Activated naive CD4-positive, alpha-beta T cell treated with anti-CD3 and anti-CD28 coated beads, Interleukin-2, amount 50 U/mL, for 72 hours (primary cell): ENCODE results near the gene CDH12. TPM values are rescaled to one million over a fixed set of nuclear protein-coding genes. Genes with fewer than 3 reads are reported as not detected.
"Not testable (repeated sequence)": the region's sequence is repeated elsewhere in the genome, so short reads cannot be mapped to it uniquely, and the experiment has no call there.

Source experiments
- ATAC-seq, 2 donors: fragments of 150-1000 bp; cut with Tn5 transposase; 2 replicates each; pipeline ENCODE4 v1.10.0; 2021; ENCODE audit warnings: mild to moderate bottlenecking in 2 of 2, moderate library complexity in 2 of 2
- DNase-seq, 2 donors: peaks; one replicate each; pipeline ENCODE4 v3.0.0; 2021 to 2022; ENCODE audit warnings: low spot score in 2 of 2
- H3K27ac Mint-ChIP-seq, 2 donors: one replicate each; pipeline ENCODE4 v1.8.0; 2022; ENCODE audit warnings: mild to moderate bottlenecking in 2 of 2, mixed read lengths in 2 of 2
- H3K36me3 Mint-ChIP-seq, 2 donors: one replicate each; pipeline ENCODE4 v1.8.0; 2022; ENCODE audit warnings: mixed read lengths in 2 of 2
- H3K9me3 Mint-ChIP-seq, 2 donors: one replicate each; pipeline ENCODE4 v1.8.0; 2022; ENCODE audit warnings: mixed read lengths in 2 of 2
- total RNA-seq, 2 donors: library from RNA; stranded (reverse); gene quantifications; one replicate each; pipeline ENCODE4 v1.2.3, GENCODE V29; 2022

CDH12 gene
- total RNA-seq, 2 donors from 2014 or later, result not detected

DNA sequence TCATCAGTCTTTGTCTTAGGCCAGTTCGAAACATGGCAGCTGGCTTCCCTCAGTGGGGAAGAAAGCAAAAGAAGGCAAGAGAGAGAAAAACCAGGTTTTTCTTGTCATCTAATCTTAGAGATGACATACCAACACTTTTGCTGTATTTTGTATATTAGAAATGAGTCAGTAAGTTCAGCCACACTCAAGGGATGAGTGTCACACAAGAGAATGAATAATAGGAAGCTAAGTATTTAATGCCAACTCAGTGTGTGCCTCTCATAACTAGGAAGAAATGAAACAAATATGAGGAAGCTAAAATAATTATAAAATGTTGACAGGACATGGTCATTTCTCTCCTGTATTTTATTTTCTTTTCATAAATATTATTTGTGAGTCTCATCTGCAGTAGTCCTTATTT, 65.3 kb downstream of the CDH12 start:
- Mint-ChIP-seq H3K9me3 (peaks cover 9 to 14% of the 10 kb centered on the region in 2 donors), H3K27ac (no peak overlapping the region), H3K36me3 (no peaks in the 10 kb centered on the region)
- DNase-seq, result no peak
- no peak for ATAC-seq

DNA sequence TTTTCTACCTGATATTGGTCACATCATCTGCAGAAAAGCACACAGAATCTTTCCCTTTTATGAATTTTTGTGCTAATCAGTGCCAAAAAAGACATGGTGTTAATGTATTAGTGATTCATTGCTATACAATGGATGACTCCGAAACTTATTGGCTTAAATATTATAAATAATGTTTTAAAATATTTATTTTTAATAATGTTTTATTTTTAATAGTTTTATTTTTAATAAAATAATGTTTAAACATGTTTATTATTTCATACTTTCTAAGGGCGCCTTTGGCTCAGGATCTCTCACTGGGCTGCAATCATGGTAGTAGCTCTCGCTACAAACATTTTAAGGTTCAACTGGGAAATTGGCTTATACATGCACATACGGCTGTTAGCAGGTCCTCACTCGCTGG, 65.7 kb downstream of the CDH12 start:
- Mint-ChIP-seq H3K36me3 (no peaks in the 10 kb centered on the region), H3K9me3 (peaks cover 9 to 14% of the 10 kb centered on the region in 2 donors), H3K27ac (no peak overlapping the region)
- ATAC-seq (no peak), DNase-seq (no peak)

DNA sequence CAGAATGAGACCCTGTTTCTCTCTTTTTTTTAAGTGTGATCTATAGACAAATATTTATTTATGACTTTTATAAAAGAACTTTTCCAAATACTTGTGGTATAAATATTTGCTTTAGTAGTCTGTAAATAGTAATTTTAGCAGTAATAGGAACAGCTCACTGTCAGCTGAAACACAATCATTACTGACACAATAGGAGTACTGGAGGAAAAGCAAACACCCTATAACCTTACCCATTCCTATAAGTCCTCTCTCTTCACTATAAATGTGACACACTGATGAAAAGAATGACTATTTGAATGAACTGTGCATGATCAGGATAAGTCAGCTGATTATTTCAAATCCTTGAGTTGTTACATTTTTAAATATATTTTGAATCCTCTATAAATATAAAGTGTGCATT, 72.4 kb downstream of the CDH12 start:
- no peak for ATAC-seq
- DNase-seq, result no peak
- Mint-ChIP-seq H3K27ac (no peak overlapping the region), H3K9me3 (peaks cover 11 to 14% of the 10 kb centered on the region in 2 donors), H3K36me3 (no peaks in the 10 kb centered on the region)

DNA sequence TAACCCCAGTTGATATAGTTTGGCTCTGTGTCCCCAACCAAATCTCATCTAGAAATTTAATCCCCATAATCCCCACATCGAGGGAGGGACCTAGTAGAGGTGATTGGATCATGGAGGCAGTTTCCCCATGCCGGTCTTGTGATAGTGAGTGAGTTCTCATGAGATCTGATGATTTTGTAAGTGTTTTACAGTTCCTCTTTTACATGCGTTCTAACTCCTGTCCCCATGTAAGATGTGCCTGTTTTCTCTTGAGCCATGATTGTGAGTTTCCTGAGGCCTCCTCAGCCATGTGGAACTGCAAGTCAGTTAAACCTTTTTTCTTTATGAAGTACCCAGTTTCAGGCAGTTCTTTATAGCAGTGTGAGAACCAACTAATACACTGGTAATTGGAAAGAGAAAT, 73.6 kb downstream of the CDH12 start:
- Mint-ChIP-seq H3K36me3 (no peaks in the 10 kb centered on the region), H3K9me3 (peaks cover 9 to 15% of the 10 kb centered on the region in 2 donors), H3K27ac (no peak overlapping the region)
- DNase-seq (no peak), ATAC-seq (no peak)

DNA sequence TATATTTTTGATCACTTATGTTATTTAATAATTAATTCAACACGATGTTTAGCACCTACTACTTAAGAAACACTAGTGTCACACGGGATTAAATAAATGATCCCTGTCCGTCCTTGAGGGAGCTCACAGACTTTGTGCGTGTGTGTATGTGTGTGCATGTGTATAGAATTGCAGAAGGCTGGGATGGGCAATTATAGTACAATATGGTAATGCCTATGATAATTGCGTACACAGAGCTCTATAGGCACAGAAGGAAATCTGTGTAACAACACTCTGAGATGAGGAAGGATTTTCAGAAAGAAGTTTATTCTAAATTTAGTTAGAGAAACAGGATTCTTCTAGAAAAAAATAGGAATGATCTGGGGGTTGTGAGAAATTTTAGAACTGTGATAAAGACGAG, 76.9 kb downstream of the CDH12 start:
- no peak for DNase-seq
- ATAC-seq, result no peak
- no peaks in the 10 kb centered on the region for H3K36me3 Mint-ChIP-seq
- H3K9me3 Mint-ChIP-seq, result peaks cover 9 to 16% of the 10 kb centered on the region in 2 donors
- H3K27ac Mint-ChIP-seq, result no peak overlapping the region

DNA sequence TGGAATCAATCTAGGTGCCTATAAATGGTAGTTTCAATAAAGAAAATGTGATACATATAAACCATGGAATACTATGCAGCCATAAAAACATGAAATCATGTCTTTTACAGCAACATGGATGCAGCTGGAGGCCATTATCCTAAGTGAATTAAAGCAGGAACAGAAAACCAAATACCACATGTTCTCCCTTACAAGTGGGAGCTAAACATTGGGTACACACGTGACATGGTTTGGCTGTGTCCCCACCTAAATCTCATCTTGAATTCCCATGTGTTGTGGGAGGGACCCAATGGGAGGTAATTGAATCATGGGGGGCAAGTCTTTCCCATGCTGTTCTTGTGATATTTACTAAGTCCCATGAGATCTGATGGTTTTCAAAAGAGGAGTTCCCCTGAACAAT, 78.9 kb downstream of the CDH12 start:
- not testable (repeated sequence) for ATAC-seq, H3K9me3 Mint-ChIP-seq, H3K27ac Mint-ChIP-seq, H3K36me3 Mint-ChIP-seq, DNase-seq

DNA sequence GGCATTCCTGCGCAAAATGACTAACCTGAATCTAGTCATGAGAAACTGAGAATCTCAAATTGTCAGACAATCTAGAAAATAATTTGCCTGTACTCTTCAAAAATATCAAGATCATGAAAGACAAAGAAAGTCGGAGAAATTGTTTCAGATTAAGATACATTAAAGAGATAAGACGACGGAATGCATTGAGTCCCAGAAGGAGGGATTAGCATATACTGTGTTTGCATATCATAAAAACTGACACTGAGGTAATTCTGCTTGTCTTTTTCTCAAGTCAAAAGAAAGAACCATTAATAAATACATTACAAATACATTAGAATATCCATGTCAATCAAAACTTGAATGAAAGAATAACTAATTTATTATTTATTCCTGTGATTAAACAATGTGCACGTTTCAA, 88.4 kb downstream of the CDH12 start:
- ATAC-seq, result no peak
- peaks cover 4 to 7% of the 10 kb centered on the region in 2 donors for H3K9me3 Mint-ChIP-seq
- H3K27ac Mint-ChIP-seq, result no peak overlapping the region
- DNase-seq, result no peak
- no peaks in the 10 kb centered on the region for H3K36me3 Mint-ChIP-seq

DNA sequence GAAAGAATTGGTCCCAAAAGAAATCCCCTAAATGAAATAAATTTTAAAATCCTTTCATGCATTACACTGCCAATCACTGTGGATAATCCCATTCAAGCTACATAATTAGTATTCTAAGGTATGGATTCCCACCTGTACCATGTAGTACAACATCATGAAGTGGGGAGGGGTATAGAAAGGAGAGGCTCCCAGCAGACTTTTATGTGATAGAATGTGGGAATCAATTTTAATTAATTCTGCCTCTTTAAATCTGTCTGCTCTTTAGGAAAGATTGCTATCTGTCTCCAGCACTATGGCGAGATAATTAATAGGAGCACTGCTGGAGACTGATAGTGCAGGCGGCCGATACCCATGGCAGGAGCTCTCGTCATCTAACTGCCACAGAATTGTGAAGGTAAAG, 95.4 kb downstream of the CDH12 start:
- H3K27ac Mint-ChIP-seq, result no peak overlapping the region
- DNase-seq (no peak), ATAC-seq (no peak)
- H3K36me3 Mint-ChIP-seq, result peaks cover 0 to 4% of the 10 kb centered on the region in 2 donors
- H3K9me3 Mint-ChIP-seq, result peaks cover 11% of the 10 kb centered on the region in 2 donors

DNA sequence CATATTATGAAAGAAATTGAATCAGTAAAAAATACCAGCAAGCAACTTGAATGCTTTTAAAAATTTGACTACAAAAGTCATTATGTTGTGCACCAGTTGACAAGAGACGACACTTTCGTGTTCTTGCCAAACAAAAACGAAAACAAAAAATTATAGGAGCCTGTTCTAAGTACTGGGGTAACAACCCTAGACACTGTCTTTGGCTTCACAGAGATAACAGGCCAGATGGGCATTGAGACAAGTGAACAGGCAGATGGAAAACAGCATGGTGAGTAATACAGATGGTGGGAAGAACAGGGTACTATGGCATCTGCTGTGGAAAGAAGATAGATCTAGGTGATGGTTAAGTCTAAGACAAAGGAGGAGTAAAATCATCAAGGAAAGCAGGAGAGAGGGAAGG, 99.0 kb downstream of the CDH12 start:
- DNase-seq (no peak), ATAC-seq (no peak)
- Mint-ChIP-seq H3K9me3 (peaks cover 23% of the 10 kb centered on the region in 2 donors), H3K36me3 (peaks cover 0 to 4% of the 10 kb centered on the region in 2 donors), H3K27ac (no peak overlapping the region)

DNA sequence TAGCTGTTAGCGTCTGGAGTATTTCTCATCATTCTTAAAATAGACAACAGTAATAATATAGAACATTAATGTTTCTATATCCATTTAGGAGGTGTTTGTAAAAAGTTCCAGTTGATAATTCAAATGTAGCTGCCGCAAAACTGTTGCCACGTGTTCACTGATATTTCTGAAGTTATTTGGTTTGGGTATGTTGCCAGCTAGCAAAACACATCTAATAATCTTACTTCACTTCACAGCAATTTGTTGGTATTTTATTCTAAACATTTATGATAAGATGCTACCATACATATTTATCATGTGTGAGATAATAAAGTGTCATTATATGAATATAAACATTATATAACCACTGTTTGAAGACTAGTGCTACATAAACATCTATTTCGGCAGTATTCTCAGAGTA, 101.6 kb downstream of the CDH12 start:
- ATAC-seq (no peak), DNase-seq (no peak)
- Mint-ChIP-seq H3K27ac (no peak overlapping the region), H3K9me3 (peaks cover 23 to 27% of the 10 kb centered on the region in 2 donors), H3K36me3 (peaks cover 0 to 4% of the 10 kb centered on the region in 2 donors)

DNA sequence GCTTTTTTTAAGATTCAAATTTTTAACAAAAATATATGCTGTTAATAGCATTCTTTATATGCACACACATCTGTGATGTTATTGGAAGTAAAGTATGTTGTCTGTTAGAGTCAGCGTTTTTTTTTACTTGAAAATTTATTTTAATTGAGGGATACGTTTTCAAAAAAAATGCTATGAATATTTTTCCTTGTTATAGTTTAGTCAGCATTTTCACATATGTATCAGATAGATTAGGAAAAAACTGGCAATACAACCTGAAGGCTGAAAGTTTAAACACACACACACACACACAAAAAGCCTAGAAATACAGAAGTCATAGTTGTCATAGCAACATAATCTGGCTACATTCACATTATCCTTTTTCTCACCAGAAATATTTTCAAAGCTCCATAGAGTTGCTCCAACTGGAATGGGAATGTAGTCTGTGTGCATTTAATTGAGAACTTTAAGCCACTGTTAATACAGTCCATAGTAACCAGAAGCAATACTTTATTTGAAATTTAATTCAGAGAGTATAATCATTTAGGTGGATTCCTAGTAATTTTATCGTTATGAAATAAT, 116.6 kb downstream of the CDH12 start:
- Mint-ChIP-seq H3K27ac (no peak overlapping the region), H3K36me3 (no peaks in the 10 kb centered on the region), H3K9me3 (peaks cover 7 to 14% of the 10 kb centered on the region in 2 donors)
- DNase-seq (no peak), ATAC-seq (no peak)

DNA sequence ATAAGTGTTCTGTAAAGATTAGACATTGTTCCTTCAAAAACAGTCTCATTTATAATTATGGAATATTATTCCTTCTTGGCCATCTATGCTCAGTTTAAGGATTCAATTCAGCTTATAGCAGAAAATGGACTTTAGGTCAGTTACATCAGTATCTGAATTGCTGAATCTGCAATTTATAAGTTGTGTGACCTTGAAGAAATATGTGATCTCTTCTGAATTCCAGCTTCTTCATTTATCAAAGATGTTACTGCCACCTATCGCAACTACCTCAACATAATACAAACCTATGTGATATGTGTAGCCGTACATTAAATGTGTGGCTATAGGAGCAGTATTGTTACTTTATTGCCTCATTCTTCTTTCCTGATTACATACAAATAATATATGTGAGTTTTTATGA, 118.2 kb downstream of the CDH12 start:
- peaks cover 7 to 14% of the 10 kb centered on the region in 2 donors for H3K9me3 Mint-ChIP-seq

DNA sequence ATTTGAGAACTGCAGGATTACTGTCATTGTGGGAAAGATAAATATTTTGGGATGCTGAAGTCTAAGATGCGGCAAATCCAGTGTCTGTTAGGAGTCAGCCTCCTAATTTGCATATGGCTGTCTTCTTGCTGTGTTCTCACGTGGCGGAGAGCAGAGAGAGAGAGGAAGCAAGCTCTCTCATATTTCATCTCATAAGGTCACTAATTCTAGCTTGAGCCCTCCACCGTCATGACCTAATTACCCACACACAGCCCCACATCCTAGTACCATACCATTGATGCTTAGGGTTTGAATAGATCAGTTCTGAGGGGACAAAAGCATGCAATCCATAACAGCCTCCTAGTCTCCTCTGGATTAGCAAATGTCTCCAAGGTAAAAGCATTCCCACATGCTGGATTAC, 124.5 kb downstream of the CDH12 start:
- no peak for DNase-seq
- no peaks in the 10 kb centered on the region for H3K36me3 Mint-ChIP-seq
- peaks cover 13 to 18% of the 10 kb centered on the region in 2 donors for H3K9me3 Mint-ChIP-seq
- no peak overlapping the region for H3K27ac Mint-ChIP-seq
- no peak for ATAC-seq

More for the DNA sequence above, 118.2 kb downstream of the CDH12 start:
- ATAC-seq (no peak), DNase-seq (no peak)
- H3K36me3 Mint-ChIP-seq, result no peaks in the 10 kb centered on the region
- H3K27ac Mint-ChIP-seq, result no peak overlapping the region

DNA sequence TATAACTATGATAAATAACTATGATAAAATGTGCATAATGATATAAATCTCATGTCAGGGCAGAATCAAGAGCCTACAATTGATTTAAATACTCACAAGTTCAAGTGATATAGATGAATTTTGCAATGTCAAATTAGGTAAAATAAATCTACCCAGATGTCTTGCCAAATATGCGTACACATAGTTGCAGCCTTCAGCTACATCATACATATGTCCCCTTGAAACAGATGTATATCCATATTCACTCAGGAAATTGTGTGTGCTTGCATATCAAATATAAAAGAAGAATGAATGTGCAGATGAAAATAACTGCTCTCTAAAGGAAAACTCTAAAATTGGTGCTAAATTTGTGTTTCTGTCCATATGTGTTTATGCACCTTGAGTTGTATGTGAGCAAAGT, 130.7 kb downstream of the CDH12 start:
- peaks cover 0 to 8% of the 10 kb centered on the region in 2 donors for H3K36me3 Mint-ChIP-seq
- ATAC-seq (no peak), DNase-seq (no peak)
- H3K9me3 Mint-ChIP-seq, result peaks cover 25 to 26% of the 10 kb centered on the region in 2 donors
- no peak overlapping the region for H3K27ac Mint-ChIP-seq

DNA sequence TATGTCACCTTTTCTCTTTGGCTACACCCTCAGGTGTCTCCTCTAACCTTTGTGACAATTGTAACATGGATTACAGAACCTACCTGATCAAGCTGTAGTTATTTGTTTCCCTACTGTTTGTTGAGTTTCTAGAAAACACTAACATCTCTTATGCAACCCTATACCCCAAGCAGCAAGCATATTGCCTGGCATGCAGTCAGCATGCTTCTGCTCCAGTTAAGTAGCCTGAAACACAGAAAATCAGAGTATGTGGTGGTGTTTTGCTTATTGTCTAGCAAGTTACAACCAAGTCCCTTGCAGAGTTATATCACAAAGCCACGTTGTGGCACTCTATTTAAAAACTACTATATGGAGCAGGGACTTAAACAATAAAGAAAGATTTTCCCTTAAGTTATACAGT, 131.1 kb downstream of the CDH12 start:
- no peak for ATAC-seq
- no peak for DNase-seq
- Mint-ChIP-seq H3K9me3 (peaks cover 25 to 26% of the 10 kb centered on the region in 2 donors), H3K27ac (no peak overlapping the region), H3K36me3 (peaks cover 0 to 8% of the 10 kb centered on the region in 2 donors)

DNA sequence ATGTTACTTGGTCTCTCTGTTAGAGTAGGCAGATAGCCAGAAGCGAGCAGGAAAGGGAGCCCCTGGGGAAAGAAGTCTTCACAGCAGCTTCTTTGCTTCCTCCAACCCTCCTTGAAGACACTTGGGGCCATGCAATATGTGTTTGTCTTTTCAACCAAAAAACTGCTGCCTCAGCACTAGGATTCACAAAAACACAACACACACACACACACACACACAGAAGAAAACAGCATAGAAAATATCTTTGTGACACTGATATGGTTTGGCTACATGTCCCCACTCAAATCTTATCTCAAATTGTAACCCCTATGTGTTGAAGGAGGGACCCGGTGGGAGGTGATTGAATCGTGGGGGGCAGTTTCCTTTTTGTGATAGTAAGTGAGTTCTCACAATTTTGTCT, 133.3 kb downstream of the CDH12 start:
- Mint-ChIP-seq H3K27ac (no peak overlapping the region), H3K36me3 (peaks cover 0 to 8% of the 10 kb centered on the region in 2 donors), H3K9me3 (peaks cover 19 to 20% of the 10 kb centered on the region in 2 donors)
- DNase-seq (no peak), ATAC-seq (no peak)

DNA sequence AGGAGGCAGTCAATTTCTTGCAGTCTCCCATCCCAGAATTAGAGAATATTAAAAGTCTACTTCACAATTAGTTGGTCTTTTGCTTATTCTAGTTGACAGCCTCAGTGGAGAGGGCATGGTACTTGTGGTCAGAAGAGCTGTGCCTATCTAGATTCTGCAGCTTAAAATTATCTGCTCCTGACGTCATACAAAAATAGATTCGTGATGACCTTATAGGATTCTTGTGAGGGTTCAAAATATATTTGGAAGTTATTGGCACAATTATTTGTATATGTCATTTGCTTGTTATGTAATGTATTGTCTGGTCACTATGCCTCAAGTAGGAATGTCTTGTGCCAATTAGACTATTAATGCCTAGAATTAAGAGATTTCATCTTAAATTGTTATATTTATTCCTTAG, 142.5 kb downstream of the CDH12 start:
- no peak for ATAC-seq
- Mint-ChIP-seq H3K9me3 (peaks cover 9 to 10% of the 10 kb centered on the region in 2 donors), H3K36me3 (no peaks in the 10 kb centered on the region), H3K27ac (no peak overlapping the region)
- DNase-seq, result no peak

DNA sequence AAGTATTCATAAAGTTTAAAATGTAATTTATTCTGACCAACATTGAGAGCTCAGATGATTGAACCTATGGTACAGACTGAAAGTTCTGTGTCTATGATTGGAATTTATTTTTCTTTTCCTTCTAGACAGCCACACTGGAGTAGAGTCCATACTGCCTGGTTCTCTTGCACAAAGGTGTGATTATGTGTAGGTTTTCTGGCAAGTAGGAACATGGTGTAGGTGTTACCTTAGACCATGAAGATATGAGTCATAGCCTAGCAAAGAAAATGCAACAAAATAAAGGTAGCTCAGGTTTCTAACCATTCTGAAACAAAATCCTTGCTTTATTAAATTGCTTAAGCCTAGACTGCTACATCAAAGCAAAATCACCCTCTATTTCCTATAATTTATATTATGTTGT, 143.4 kb downstream of the CDH12 start:
- Mint-ChIP-seq H3K36me3 (no peaks in the 10 kb centered on the region), H3K27ac (no peak overlapping the region), H3K9me3 (peaks cover 9 to 10% of the 10 kb centered on the region in 2 donors)
- DNase-seq (no peak), ATAC-seq (no peak)
